ENCODE measurements around the gene MRGPRF.
"Not testable (repeated sequence)": the region's sequence is repeated elsewhere in the genome, so short reads cannot be mapped to it uniquely, and the experiment has no call there.

Gene MRGPRF

DNA sequence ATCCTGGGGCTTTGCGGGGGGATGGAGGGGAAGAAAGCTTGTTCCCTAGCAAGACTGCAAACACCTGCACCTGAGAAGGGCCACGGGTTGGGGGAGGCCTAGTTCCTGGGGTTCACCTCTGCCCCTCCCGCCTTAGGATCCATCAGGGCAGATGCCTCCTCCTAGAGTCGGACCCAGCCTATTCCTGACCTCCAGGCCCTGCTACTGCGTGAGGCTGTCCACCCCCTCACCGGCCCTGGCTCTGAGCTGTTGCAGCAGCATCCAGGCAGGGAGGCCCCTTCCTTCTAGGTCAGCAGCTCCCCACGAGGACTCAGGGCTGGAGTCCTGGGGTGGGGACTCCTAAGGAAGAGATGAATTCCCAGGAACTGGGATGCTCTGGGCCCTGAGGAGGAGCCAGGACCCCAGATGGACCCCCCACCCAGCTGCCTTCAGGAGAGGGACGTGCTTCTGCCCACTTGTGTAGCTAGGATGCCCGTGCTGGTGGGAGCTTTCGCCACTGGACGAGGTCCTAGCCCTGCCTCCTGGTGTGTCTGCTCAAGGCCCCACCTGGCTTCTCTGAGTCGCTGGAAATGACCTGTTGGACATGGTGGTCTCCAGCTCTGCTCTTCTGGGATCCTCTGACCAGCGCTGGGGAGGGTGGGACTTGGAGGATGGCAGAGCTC is 10.3 kb downstream of the MRGPRF start:
- DNase-seq (ENCODE audit: low read depth in 2 of 2) = no peak

GRCh38 chr11:69002110-69002569 is 10.9 kb downstream of the MRGPRF start:
- no peak for DNase-seq (ENCODE audit: low read depth in 2 of 2)

DNA sequence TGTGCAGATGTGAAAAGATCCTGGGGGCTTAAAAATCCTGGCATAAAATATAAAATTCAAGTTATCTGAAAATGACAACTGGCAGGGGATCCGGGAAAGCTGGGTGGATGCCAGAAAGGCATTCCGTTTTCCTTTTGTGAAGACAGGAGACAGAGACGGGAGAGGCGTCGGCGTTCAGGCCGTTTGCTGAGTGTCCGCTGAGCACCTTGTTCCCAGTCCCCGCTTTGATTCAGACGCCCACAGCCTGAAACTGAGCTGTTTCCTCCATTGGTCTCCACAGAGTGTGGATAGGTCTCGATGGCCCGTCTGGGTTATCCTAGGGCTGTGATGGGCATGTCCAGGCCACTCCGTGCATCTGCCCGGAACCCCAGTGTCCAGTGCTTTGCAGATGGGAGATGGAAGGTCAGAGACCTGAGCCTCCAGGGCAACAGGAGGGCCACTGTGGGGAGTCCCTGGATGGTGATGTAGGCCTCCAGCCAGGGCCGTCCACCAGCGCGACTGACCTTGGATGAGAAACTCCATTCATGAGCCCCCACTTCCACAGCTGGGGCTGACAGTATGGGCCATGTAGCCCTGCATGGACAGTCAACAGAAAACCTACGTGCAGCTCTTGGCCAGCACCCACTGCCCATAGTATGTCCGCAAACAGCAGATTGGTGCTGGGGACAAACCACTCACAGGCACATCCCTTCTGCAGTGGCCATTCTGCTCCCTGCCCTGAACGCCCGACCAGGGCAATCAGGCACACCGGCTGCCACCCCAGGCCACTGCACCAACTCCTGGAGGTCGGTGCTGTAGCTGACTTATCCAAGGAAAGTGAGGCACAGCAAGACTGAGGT is 11.6 kb downstream of the MRGPRF start:
- no peak for DNase-seq (ENCODE audit: low read depth in 2 of 2)

- DNase-seq (ENCODE audit: low read depth in 2 of 2) = no peak
These were observed 12.2 kb downstream of the MRGPRF start for GRCh38 chr11:69000831-69001242.

DNA sequence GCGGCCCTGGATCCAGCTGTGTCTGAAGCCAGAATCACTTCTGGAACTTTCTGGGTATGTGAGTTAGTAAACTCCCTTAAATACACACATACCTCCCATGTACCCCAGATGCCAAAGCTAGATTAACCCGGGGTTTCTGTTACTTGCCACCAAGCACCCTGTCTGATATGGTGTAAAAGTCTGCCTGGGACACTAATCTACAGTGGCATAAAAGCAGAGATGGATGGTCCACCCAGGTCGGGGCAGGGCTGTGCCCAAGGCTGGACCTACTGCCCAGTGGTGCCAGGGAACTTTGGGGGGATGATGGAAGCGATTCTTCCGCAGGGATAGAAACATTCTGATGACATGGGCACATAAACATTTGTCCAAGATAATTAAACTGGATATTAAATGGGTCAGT is 12.7 kb downstream of the MRGPRF start:
- no peak for DNase-seq (ENCODE audit: low read depth in 2 of 2)

- not testable (repeated sequence) for DNase-seq (ENCODE audit: low read depth in 2 of 2)
These were observed 13.2 kb downstream of the MRGPRF start for GRCh38 chr11:68999748-69000355.

GRCh38 chr11:68999093-68999747 is 13.8 kb downstream of the MRGPRF start:
- no peak for DNase-seq (ENCODE audit: low read depth in 2 of 2)

- DNase-seq (ENCODE audit: low read depth in 2 of 2) = no peak
These were observed 14.6 kb downstream of the MRGPRF start for GRCh38 chr11:68998390-68998911.

DNA sequence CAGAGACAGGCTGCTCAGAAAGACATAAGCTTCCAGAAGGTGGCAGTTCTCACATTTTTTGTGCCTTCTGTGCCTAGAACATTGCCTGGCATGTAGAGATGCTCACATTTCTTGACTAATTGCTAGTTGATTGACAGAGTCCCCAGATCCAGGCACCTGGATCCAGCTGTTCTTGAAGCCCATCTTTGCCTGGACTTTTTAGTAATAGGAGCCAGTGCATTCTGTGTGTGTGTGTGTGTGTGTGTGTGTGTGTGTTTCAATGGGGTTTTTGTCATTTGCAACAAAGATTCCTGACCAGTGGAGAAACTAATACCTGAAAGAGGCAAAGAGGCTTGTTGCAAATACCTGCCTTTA is 15.1 kb downstream of the MRGPRF start:
- DNase-seq (ENCODE audit: low read depth in 2 of 2) = no peak

DNA sequence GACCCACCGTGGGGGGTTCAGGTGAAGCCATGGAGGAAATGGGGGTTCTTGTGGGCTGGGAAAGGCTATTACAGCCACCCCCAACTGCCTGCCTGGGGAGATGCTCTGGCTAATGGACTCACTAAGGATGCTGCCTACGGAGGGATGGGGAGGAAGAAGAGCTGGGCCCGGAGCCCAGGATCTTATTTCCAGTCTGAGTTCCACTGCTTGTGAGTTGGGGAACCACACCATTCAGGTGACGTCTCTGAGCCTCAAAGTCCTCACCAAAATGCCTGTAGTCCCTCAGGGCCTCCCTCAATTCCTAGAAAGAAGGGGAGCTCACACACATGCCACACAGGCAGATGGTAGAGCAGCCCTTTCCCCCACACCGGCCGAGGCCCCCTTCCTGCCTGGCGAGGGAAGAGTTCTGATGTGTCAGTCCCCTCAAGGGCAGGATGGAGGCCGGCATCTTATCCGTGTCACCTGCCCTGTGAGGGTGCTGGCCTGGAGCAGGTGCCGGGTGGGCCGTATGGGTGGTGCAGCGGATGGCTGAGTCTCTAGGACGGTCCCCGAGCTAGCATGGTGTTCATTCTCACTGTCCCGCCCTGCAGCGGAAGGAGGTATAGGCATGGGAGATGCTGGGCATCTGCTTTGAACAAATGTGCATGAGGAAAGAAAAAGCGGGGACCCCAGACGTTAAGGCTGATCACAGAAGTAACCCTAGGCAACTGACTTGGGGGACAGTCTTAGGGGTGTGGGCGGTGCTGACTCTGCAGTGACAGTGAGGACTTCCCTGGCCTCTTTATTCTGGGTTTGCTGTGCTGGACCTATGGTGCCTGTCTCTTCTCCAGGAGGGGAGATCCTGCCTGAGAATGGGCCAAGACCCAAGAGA is 15.7 kb downstream of the MRGPRF start:
- DNase-seq (ENCODE audit: low read depth in 2 of 2) = no peak

DNA sequence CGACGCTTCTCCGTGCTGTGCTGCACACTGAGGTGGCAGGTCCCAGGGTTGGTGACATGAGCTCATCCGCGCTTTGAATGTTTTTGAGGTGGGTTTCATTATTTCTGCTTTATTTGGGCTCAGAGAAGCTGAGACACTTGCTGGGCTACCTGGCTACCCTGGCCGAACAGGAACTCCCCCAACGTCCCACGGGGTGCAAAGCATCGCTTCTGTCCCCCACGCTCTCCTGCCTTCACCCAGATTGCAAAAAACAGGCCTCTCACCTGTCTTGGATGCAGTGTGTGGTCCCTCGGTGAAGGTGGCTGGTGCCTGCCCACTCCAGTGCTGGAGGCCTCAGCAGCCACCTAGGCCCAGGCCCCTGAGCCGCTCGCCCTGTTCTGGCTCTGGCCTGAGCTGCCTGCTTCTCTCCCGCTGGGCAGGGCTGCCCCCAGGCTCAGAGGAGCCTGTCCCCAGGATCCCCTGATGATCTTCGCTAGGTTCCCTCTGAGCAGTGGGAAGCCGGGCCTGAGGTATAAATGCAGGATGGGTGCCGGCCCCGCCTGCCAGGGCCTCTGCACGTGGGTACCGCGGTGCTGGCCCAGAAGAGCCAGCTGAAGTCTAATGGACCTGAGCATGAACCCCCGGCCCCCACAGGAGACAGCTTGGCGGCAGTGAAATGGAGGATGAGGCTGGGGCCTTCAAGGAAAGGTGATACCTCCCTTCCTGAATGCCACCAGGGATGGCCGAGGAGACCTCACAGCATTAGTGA is 16.5 kb downstream of the MRGPRF start:
- DNase-seq (ENCODE audit: low read depth in 2 of 2) = no peak

DNA sequence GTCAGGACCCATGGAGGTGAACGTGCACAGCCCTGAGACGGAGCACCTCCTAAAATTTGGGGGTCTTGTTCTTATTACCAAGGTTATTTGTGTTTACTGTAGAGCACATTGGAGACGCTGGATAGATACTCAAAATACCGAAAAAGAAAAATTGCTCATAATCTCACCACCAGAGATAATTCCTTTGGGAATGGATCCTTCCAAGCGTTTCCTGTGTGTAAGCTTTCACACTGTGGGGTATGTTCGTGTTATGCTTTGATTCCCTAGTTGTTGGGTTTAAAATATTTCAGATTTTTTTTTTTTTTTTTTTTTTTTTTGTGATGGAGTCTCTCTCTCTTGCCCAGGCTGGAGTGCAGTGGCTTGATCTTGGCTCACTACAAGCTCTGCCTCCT is 18.2 kb downstream of the MRGPRF start:
- no peak for DNase-seq (ENCODE audit: low read depth in 2 of 2)

DNA sequence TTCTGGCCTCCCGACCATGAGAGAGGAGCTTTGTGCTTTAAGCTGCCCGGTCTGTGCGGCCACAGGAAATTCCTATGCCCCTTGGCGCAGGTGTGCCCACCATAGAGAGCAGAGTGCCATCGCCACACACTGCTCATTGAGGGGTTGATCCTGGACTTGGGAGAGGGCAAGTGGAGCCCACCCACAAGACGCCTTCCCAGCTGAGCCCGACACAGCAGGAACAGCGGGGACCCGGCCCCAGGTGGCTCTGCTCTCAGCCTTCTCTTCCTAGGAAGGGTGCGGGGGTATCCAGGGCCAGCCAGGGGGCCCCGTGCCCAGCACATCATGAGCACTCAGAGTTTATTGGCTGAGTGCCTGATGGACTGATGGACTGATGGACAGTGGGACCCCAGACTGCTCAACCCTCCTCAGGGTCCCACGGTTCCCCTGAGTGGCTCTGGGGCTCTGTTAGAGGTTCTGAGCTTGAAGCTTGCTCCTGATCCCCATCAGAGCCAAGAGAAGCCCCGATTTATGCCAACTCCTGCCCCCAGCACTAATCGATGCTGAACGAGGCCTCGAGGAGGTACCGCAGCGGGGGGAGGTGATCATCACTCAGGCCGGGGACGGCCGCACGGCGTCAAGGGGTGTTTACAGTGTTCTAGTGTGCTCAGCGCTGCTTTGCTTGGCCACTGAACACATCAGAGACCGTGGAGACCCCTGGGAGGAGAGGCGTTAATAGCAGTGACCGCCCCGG is 18.7 kb downstream of the MRGPRF start:
- no peak for DNase-seq (ENCODE audit: low read depth in 2 of 2)

GRCh38 chr11:68993546-68993945 is 19.5 kb downstream of the MRGPRF start:
- DNase-seq (ENCODE audit: low read depth in 2 of 2) = no peak

- DNase-seq (ENCODE audit: low read depth in 2 of 2) = no peak
These were observed 20.2 kb downstream of the MRGPRF start for GRCh38 chr11:68992743-68993255.

DNA sequence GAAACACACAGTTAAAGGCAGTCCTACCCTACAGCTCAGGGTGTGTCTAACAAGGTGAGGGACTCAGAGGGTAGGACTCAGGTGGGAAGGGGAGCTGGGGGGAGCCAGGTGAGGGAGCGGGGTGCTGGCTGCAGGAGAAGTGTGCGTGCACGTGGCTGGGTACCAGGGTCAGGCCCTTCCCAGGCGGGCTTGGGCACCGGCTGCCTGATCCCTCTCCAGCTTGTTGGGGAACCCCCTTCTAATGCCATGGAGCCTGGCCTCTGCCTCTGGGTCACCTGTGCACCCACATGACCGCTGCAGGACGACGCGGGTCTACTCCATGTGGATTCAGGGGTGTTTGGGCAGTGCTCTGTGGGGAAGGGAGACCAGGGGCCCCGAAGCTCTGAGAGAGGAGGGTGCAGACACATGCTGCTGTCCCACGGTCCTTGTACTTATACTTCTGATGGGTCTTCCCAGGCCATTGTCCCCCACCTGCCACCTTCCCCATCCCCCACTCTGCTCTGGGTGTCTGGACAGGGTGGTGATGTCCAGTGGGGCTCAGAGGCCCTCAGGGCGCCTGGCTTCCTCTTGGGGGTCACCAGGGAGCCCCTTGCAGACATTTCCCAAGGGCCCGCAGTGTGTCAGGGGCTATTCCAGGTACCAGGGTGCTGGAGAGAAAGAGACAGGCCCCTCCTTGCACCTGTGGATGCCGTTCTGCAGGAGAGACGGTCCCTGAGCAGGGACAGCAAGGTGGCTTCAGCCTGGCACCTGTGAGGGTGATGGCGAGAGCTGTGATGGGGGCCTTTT is 21.9 kb downstream of the MRGPRF start:
- DNase-seq (ENCODE audit: low read depth in 2 of 2) = no peak

DNA sequence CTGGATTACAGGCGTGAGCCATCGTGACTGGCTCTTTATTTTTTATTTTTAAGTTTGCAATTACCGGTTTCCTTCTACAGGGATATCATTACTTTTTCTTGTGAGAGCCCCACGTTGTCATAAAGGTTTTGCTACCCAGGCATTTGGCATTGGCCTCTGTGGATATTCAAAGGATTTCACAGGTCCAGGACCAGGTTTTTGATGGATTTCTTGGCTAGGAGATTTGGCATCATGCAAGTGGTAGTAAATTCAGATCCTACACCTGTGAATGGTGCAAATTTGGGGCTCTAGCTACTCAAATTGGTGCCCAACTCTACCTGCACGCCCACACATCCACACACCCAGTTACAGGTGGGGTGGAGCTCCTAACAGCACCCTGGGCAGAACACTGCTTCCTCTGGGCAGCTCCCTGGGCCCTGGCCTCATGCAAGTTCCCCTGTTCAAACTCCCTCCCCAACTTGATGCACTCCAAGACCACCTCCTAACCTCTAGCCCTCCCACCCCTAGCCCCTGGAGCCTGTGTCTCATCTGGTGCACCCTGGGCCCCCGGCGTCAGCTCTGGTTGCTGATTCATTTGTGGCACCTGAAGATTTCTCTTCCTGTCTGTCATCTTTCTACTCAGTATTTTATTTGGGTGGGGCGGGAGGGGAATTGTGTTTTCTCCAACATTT is 23.0 kb downstream of the MRGPRF start:
- no peak for DNase-seq (ENCODE audit: low read depth in 2 of 2)

- DNase-seq (ENCODE audit: low read depth in 2 of 2) = no peak
These were observed 24.6 kb downstream of the MRGPRF start for GRCh38 chr11:68988491-68988890.

All from stimulated activated CD8-positive, alpha-beta memory T cell treated with anti-CD3 and anti-CD28 coated beads, Interleukin-15, amount 100 ng/mL, for 48 hours (primary cell).